A549 (cell line): ENCODE measurements around the gene TCERG1L. TPM values are rescaled to one million over a fixed set of nuclear protein-coding genes. Genes with fewer than 3 reads are reported as not detected.

Source experiments
- ATAC-seq, 2 experiments: fragments of 200-7000 bp in 1 of 2; fragments of >200 bp in 1 of 2; cut with Nextera tagmentation in 1 of 2; cut with Tn5 transposase in 1 of 2; 3 replicates each; pipeline versions ENCODE4 v1.8.0 to v1.9.1; 2018 to 2020; ENCODE audit warnings: mild to moderate bottlenecking in 1 of 2, moderate library complexity in 1 of 2
- CTCF ChIA-PET: fragments of 300-600 bp; sonication (Branson Sonifier 250); formaldehyde crosslinking; extraction: SDS; loops from one replicate; lab custom pipeline; 2021; ENCODE audit warnings: antibody characterized with exemption, inconsistent platforms; lab: Yijun Ruan, JAX
- POLR2A ChIA-PET: fragments of 350-600 bp; formaldehyde crosslinking; extraction: SDS; loops from one replicate; lab custom pipeline; 2021; ENCODE audit warnings: antibody characterized with exemption, inconsistent platforms; lab: Yijun Ruan, JAX
- DNase-seq, 2 experiments: peaks; one replicate each; pipeline versions ENCODE4 v3.0.0 to v3.0.0-alpha.2; 2011 to 2016; ENCODE audit warnings: low read depth in 1 of 2, low spot score in 1 of 2
- FAIRE-seq: peaks from 2 replicates; lab custom pipeline; 2011; peaks lifted over from hg19 to GRCh38; lab: Jason Lieb, UNC
- H3K27ac ChIP-seq, 2 experiments: fragments of >200 bp; sonication (Bioruptor Twin); formaldehyde crosslinking; 3 replicates each; pipeline ENCODE4 v1.5.1; 2016 to 2017
- H3K4me1 ChIP-seq: fragments of >200 bp; sonication (Bioruptor Twin); formaldehyde crosslinking; 3 replicates; pipeline ENCODE4 v1.6.1; 2016
- H3K4me2 ChIP-seq: fragments of >200 bp; sonication (Bioruptor Twin); formaldehyde crosslinking; 3 replicates; pipeline ENCODE4 v1.6.1; 2016
- H3K4me3 ChIP-seq: fragments of >200 bp; sonication (Bioruptor Twin); formaldehyde crosslinking; 3 replicates; pipeline ENCODE4 v1.5.1; 2016
- H3K9me3 ChIP-seq: fragments of >200 bp; sonication (Bioruptor Twin); formaldehyde crosslinking; 3 replicates; pipeline ENCODE4 v1.6.1; 2016
- CBX8 ChIP-seq: fragments of 200-600 bp; sonication (generic); IDR thresholded peaks from 2 replicates; pipeline ENCODE4 v1.6.1; 2016
- CEBPB ChIP-seq, 2 experiments: fragments of >200 bp in 1 of 2; sonication (Bioruptor Twin) in 1 of 2; formaldehyde crosslinking in 1 of 2; IDR thresholded peaks; 2 replicates each; pipeline ENCODE4 v1.6.1; 2012 to 2016
- CHD2 ChIP-seq: fragments of 150-350 bp; IDR thresholded peaks from 2 replicates; pipeline ENCODE4 v1.6.1; 2014; ENCODE audit warnings: low read length; ENCODE audit not compliant: partially characterized antibody
- CHD4 ChIP-seq: fragments of 200-600 bp; sonication (generic); IDR thresholded peaks from 2 replicates; pipeline ENCODE4 v1.6.1; 2016; ENCODE audit warnings: antibody characterized with exemption, mild to moderate bottlenecking, borderline replicate concordance
- EHMT2 ChIP-seq: fragments of 200-600 bp; sonication (generic); IDR thresholded peaks from 2 replicates; pipeline ENCODE4 v1.6.1; 2016; ENCODE audit warnings: antibody characterized with exemption, low read depth, mild to moderate bottlenecking, moderate library complexity
- ESRRA ChIP-seq: fragments of 150-350 bp; IDR thresholded peaks from 2 replicates; pipeline ENCODE4 v1.6.1; 2014; ENCODE audit warnings: mild to moderate bottlenecking, low read length, borderline replicate concordance
- FOSL2 ChIP-seq, 2 experiments: fragments of 450-650 bp in 1 of 2; fragments of >200 bp in 1 of 2; sonication (Bioruptor Twin) in 1 of 2; formaldehyde crosslinking; IDR thresholded peaks; 2 replicates each; pipeline versions ENCODE4 v1.5.0 to v1.6.1; 2016 to 2020; ENCODE audit warnings: mild to moderate bottlenecking in 1 of 2, moderate library complexity in 1 of 2
- GATA3 ChIP-seq: IDR thresholded peaks from 2 replicates; pipeline ENCODE4 v1.6.1; 2012; ENCODE audit warnings: borderline replicate concordance
- HDAC2 ChIP-seq: fragments of 200-600 bp; sonication (generic); IDR thresholded peaks from 2 replicates; pipeline ENCODE4 v1.6.1; 2016
- HEYL ChIP-seq: fragments of 250-450 bp; sonication (Bioruptor Pico); IDR thresholded peaks from 2 replicates; pipeline ENCODE4 v1.8.0; 2021; ENCODE audit warnings: mild to moderate bottlenecking, moderate library complexity
- HMGXB4 ChIP-seq: fragments of 250-450 bp; sonication (Bioruptor Pico); IDR thresholded peaks from 2 replicates; pipeline ENCODE4 v1.5.0; 2021; ENCODE audit warnings: mild to moderate bottlenecking, moderate library complexity, borderline replicate concordance
- HOXB5 ChIP-seq: fragments of 250-450 bp; sonication (Bioruptor Pico); IDR thresholded peaks from 2 replicates; pipeline ENCODE4 v1.5.0; 2020; ENCODE audit warnings: mild to moderate bottlenecking, moderate library complexity
- KDM1A ChIP-seq: fragments of 200-600 bp; sonication (generic); IDR thresholded peaks from 2 replicates; pipeline ENCODE4 v1.6.1; 2016; ENCODE audit warnings: low read depth, mild to moderate bottlenecking
- KDM5A ChIP-seq: fragments of 200-600 bp; sonication (generic); IDR thresholded peaks from 2 replicates; pipeline ENCODE4 v1.6.1; 2016; ENCODE audit warnings: antibody characterized with exemption, mild to moderate bottlenecking
- MAX ChIP-seq: IDR thresholded peaks from 2 replicates; pipeline ENCODE4 v1.6.1; 2012
- NR3C1 ChIP-seq: fragments of >200 bp; sonication (Bioruptor Twin); formaldehyde crosslinking; IDR thresholded peaks from 3 replicates; pipeline ENCODE4 v1.6.1; 2017
- PHF8 ChIP-seq: fragments of 200-600 bp; sonication (generic); IDR thresholded peaks from 2 replicates; pipeline ENCODE4 v1.6.1; 2016; ENCODE audit warnings: low read depth, mild to moderate bottlenecking, antibody characterized with exemption, moderate library complexity, borderline replicate concordance
- POLR2AphosphoS2 ChIP-seq: conservative IDR thresholded peaks from 2 replicates; pipeline ENCODE4 v1.6.1; 2012; ENCODE audit warnings: low read length, improper control_type of control experiment, inconsistent platforms
- RCOR1 ChIP-seq: fragments of 150-350 bp; IDR thresholded peaks from 2 replicates; pipeline ENCODE4 v1.6.1; 2014; ENCODE audit warnings: antibody characterized with exemption, low read length, low read depth
- SMC3 ChIP-seq: fragments of >200 bp; sonication (Bioruptor Twin); formaldehyde crosslinking; IDR thresholded peaks from 3 replicates; pipeline ENCODE4 v1.6.1; 2018; ENCODE audit warnings: inconsistent platforms
- SREBF2 ChIP-seq: fragments of 450-650 bp; IDR thresholded peaks from 2 replicates; pipeline ENCODE4 v1.6.1; 2014; ENCODE audit warnings: mild to moderate bottlenecking, moderate library complexity
- WGBS: methylation state at CpG from one replicate; pipeline ENCODE4 v1.1.6; 2017; ENCODE audit errors: missing lambda C conversion rate; 5-methylcytosine and 5-hydroxymethylcytosine counted together
- polyA plus RNA-seq, 4 experiments: library from polyadenylated mRNA; depleted of rRNA in 3 of 4; stranded (reverse); fragments of >200 nt; fragmentation: RNase III in 1 of 4; extraction: RNeasy Plus Mini Kit Qiagen cat#74134 plus additional on column Dnase treatment in 1 of 4; gene quantifications; 2 replicates in 3 of 4; 3 replicates in 1 of 4; pipeline ENCODE4 v1.2.3, GENCODE V29; 2011 to 2017
- TF ChIP-seq, protein P1 (sequence below): fragments of >200 bp; sonication (Bioruptor Twin); formaldehyde crosslinking; IDR thresholded peaks from 2 replicates; pipeline ENCODE4 v1.6.1; 2016
- TF ChIP-seq, protein P2 (sequence below): fragments of 150-350 bp; IDR thresholded peaks from 2 replicates; pipeline ENCODE4 v1.6.1; 2014; ENCODE audit warnings: low read depth, mild to moderate bottlenecking, low read length

Gene TCERG1L
- polyA plus RNA-seq, 2 of the 4 experiments (the other 2 are of a cell fraction) = not detected

DNA sequence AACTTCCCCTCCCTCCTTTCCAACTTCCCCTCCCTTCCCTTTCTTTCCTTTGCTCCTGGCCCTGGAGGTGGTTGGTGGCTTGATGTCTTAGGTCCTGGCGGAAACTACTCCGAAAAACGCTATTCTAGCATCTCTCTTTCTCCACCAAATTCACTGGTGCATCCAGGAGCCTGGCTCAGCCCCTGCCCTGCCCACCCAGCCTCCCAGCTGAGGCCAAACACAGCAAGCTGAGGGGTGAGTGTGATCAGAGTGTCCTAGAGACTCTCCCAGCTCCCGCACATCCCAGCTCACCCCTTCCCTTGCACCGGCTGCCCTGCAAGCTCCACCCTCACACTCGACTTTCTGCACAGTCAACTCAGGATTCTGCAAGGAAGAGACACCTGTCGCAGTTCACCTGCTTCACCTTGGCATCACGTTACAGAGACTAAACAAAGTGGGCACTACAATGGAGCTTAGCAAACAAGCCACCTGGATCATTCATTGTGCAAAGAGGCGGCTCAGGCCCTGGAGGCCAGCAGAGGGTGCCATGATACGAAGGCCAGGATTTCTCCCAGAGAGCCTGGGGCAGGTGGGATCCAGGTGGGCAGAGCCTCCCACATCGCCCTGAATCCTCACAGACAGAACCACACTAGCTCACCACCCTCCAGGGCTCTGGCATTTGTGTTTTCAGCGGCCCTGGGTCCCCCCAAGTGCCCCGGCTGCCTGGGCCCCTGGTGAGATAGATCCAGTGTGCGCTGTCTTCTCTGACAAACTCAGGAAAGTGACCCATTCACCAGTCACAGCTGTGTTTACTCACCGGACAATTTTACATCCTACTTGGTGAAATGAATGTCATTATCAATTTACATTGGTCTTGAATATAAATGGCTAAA, 169.6 kb downstream of the TCERG1L start:
- TF ChIP-seq HEYL = no peak
- TF ChIP-seq CEBPB (IDR thresholded peaks at IDR 0.05) = no peak
- no peak for TF ChIP-seq SMC3
- no peak for TF ChIP-seq HMGXB4 (CRISPR knock-in tag)
- TF ChIP-seq FOSL2 (IDR thresholded peaks at IDR 0.05) = no peak
- no peak for TF ChIP-seq FOSL2 (CRISPR knock-in tag; IDR thresholded peaks at IDR 0.05)
- no peak for TF ChIP-seq CHD4
- no peak for TF ChIP-seq CBX8
- no peak for TF ChIP-seq CHD2
- no peak for TF ChIP-seq HDAC2
- TF ChIP-seq, protein P1, sequence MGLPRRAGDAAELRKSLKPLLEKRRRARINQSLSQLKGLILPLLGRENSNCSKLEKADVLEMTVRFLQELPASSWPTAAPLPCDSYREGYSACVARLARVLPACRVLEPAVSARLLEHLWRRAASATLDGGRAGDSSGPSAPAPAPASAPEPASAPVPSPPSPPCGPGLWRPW = no peak
- no peak for TF ChIP-seq KDM1A
- TF ChIP-seq SREBF2 = no peak
- no peak for TF ChIP-seq PHF8
- no peak for TF ChIP-seq NR3C1
- TF ChIP-seq POLR2AphosphoS2 = no peak
- TF ChIP-seq, all 56 proteins: peak for 0
- POLR2A ChIA-PET = no interaction called here
- Histone ChIP-seq H3K4me1 (no peaks in the 10 kb centered on the region), H3K27ac (no peak overlapping the region), H3K4me3 (no peak overlapping the region), H3K4me2 (no peak overlapping the region), H3K9me3 (no peaks in the 10 kb centered on the region)
- FAIRE-seq (no peak), ATAC-seq (no peak), DNase-seq (no peak)
- WGBS = 10% methylated on average over 13 of the region's 15 CpGs
- CTCF ChIA-PET = no interaction called here

DNA sequence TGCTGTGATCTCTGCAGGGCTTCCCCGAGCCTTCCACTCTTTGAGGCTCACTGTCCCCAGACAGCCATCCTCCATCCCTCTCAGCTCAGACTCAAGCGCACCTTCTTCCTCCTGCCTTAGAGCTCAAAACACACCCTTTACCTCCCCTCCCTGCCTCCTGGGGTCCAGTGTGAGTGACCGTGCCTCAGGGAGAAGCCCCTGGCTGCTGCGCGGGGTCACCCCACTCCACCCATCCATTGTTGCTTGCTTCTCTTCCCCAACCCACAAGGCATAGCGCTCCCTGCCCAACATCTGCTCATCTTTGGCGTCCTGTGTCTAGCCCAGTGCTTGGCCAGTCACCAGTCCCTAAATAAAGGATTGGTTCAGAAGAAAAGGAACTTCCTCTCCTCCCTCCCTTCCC, 170.3 kb downstream of the TCERG1L start:
- POLR2A ChIA-PET = no interaction called here
- TF ChIP-seq EHMT2 = no peak
- no peak for TF ChIP-seq MAX
- TF ChIP-seq GATA3 = no peak
- no peak for TF ChIP-seq KDM1A
- TF ChIP-seq RCOR1 = no peak
- no peak for TF ChIP-seq HOXB5 (CRISPR knock-in tag)
- no peak for TF ChIP-seq KDM5A
- TF ChIP-seq, protein P2, sequence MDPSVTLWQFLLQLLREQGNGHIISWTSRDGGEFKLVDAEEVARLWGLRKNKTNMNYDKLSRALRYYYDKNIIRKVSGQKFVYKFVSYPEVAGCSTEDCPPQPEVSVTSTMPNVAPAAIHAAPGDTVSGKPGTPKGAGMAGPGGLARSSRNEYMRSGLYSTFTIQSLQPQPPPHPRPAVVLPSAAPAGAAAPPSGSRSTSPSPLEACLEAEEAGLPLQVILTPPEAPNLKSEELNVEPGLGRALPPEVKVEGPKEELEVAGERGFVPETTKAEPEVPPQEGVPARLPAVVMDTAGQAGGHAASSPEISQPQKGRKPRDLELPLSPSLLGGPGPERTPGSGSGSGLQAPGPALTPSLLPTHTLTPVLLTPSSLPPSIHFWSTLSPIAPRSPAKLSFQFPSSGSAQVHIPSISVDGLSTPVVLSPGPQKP = no peak
- no peak for TF ChIP-seq ESRRA
- TF ChIP-seq, all 56 proteins: peak for 0
- Histone ChIP-seq H3K4me3 (no peak overlapping the region), H3K4me2 (no peak overlapping the region), H3K9me3 (no peaks in the 10 kb centered on the region), H3K27ac (no peak overlapping the region), H3K4me1 (no peaks in the 10 kb centered on the region)
- DNase-seq = no peak
- 49% methylated on average over 7 of the region's 7 CpGs for WGBS
- no peak for FAIRE-seq
- ATAC-seq = no peak
- CTCF ChIA-PET = no interaction called here
